ENCODE results near the gene DNAJB11. TPM values are rescaled to one million over a fixed set of nuclear protein-coding genes. Genes with fewer than 3 reads are reported as not detected.

Gene DNAJB11
- total RNA-seq, 1 experiment from 2014 or later, result 71.3 TPM

- no peaks in the 10 kb centered on the region for H3K79me2 ChIP-seq (ENCODE audit: low read depth)
- H3K36me3 ChIP-seq (ENCODE audit: low read depth), result 0 out of 2 replicates have a peak, but pooled peaks cover 9% of the 10 kb centered on the region
- no peaks in the 10 kb centered on the region for H3K9me3 ChIP-seq (ENCODE audit: insufficient read depth, low read depth)
- intact Hi-C loops (cut with micrococcal nuclease; ENCODE audit: unreplicated experiment), result loop anchor here (5.0 to 10.0 kb wide), 2 partner anchors 882 to 1171 kb away; no protein-coding TSS in a partner anchor
- no peaks in the 10 kb centered on the region for H4K20me1 ChIP-seq (ENCODE audit: insufficient read depth)
- BruUV-seq (replicated peaks), result no TSS peak
- no peak for DNase-seq
- no peak within 1 kb of the TSS for H3K27ac ChIP-seq
- H3K9me2 ChIP-seq (ENCODE audit: insufficient read depth), result no peaks in the 10 kb centered on the region
- H2AFZ ChIP-seq, result no peak within 1 kb of the TSS
- POLR2A ChIA-PET (ENCODE audit: unreplicated experiment), result no interaction called here
- no peaks in the 10 kb centered on the region for H3K27me3 ChIP-seq (ENCODE audit: insufficient read depth, low read depth)
- TF ChIP-seq EZH2 (IDR thresholded peaks at IDR 0.05; ENCODE audit: low read depth), result no peak
- no peak for TF ChIP-seq CTCF (conservative IDR thresholded peaks at IDR 0.05)
- H3K4me2 ChIP-seq, result no peak within 1 kb of the TSS
- no peak within 1 kb of the TSS for H3K4me3 ChIP-seq
- CTCF ChIA-PET, result interaction anchor here (0.7 kb wide), 1 partner anchor 122 kb away, joined by 3 read pairs; no protein-coding TSS in a partner anchor
- no peaks in the 10 kb centered on the region for H3F3A ChIP-seq (ENCODE audit: insufficient read depth, low read depth)
- 0 out of 2 replicates have a peak, but pooled peaks cover 3% of the 10 kb centered on the region for H3K4me1 ChIP-seq (replicated peaks; ENCODE audit: insufficient read depth)
Measured at GRCh38 chr3:186544281-186544680, 26.2 kb upstream of the DNAJB11 start, which contains the start of gene CRYGS. Gene CRYGS (minus strand): TSS chr3:186544380. CDS start chr3:186544326, 54 bp downstream.

- H3K27me3 ChIP-seq (ENCODE audit: insufficient read depth, low read depth), result no peaks in the 10 kb centered on the region
- no peak overlapping the region for H3K27ac ChIP-seq
- TF ChIP-seq CTCF (conservative IDR thresholded peaks at IDR 0.05), result no peak
- TF ChIP-seq EZH2 (IDR thresholded peaks at IDR 0.05; ENCODE audit: low read depth), result no peak
- no peak overlapping the region for H3K4me3 ChIP-seq
- no peaks in the 10 kb centered on the region for H4K20me1 ChIP-seq (ENCODE audit: insufficient read depth)
- H3K4me1 ChIP-seq (replicated peaks; ENCODE audit: insufficient read depth), result no peaks in the 10 kb centered on the region
- H3F3A ChIP-seq (ENCODE audit: insufficient read depth, low read depth), result no peaks in the 10 kb centered on the region
- POLR2A ChIA-PET (ENCODE audit: unreplicated experiment), result no interaction called here
- no peak for DNase-seq
- peaks cover 18% of the 10 kb centered on the region; the same call in 1 of the 2 replicates for H3K36me3 ChIP-seq (ENCODE audit: low read depth)
- CTCF ChIA-PET, result interaction anchor here (1.8 kb wide), 1 partner anchor 9 kb away, joined by 5 read pairs; no protein-coding TSS in a partner anchor
- no TSS peak for BruUV-seq (replicated peaks)
- H3K79me2 ChIP-seq (ENCODE audit: low read depth), result no peaks in the 10 kb centered on the region
- H3K9me2 ChIP-seq (ENCODE audit: insufficient read depth), result no peaks in the 10 kb centered on the region
- intact Hi-C loops (cut with micrococcal nuclease; ENCODE audit: unreplicated experiment), result loop anchor here (10.0 kb wide), 1 partner anchor 1165 kb away; no protein-coding TSS in a partner anchor
- H3K4me2 ChIP-seq, result no peak overlapping the region
- no peak overlapping the region for H2AFZ ChIP-seq
- no peaks in the 10 kb centered on the region for H3K9me3 ChIP-seq (ENCODE audit: insufficient read depth, low read depth)
Measured at GRCh38 chr3:186549497-186549896, 21.0 kb upstream of the DNAJB11 start.

- Histone ChIP-seq H3K4me2 (no peak overlapping the region), H4K20me1 (ENCODE audit: insufficient read depth) (no peaks in the 10 kb centered on the region), H3K36me3 (ENCODE audit: low read depth) (peaks cover 13% of the 10 kb centered on the region; the same call in 1 of the 2 replicates), H3K79me2 (ENCODE audit: low read depth) (no peaks in the 10 kb centered on the region), H3K27ac (no peak overlapping the region), H3K4me1 (replicated peaks; ENCODE audit: insufficient read depth) (no peaks in the 10 kb centered on the region), H3K4me3 (no peak overlapping the region), H2AFZ (no peak overlapping the region), H3K9me3 (ENCODE audit: insufficient read depth, low read depth) (no peaks in the 10 kb centered on the region), H3F3A (ENCODE audit: insufficient read depth, low read depth) (no peaks in the 10 kb centered on the region), H3K27me3 (ENCODE audit: insufficient read depth, low read depth) (no peaks in the 10 kb centered on the region), H3K9me2 (ENCODE audit: insufficient read depth) (no peaks in the 10 kb centered on the region)
- no TSS peak for BruUV-seq (replicated peaks)
- TF ChIP-seq EZH2 (IDR thresholded peaks at IDR 0.05; ENCODE audit: low read depth), result no peak
- no peak; the same call in 1 of the 2 replicates for TF ChIP-seq CTCF (conservative IDR thresholded peaks at IDR 0.05)
- CTCF ChIA-PET, result interaction anchor here (2.3 kb wide), 1 partner anchor 66 kb away, joined by 11 read pairs; no protein-coding TSS in a partner anchor
- no peak for DNase-seq
- POLR2A ChIA-PET (ENCODE audit: unreplicated experiment), result no interaction called here
- intact Hi-C loops (cut with micrococcal nuclease; ENCODE audit: unreplicated experiment), result loop anchor here (2.0 kb wide), 1 partner anchor 65 kb away; no protein-coding TSS in a partner anchor
Measured at GRCh38 chr3:186551387-186551786, 19.1 kb upstream of the DNAJB11 start.
